HCT116 (cell line): ENCODE results near the gene SPRY4. TPM values are rescaled to one million over a fixed set of nuclear protein-coding genes. Genes with fewer than 3 reads are reported as not detected.

Experiments used
- ATAC-seq: fragments of 200-7000 bp; cut with Tn5 transposase; 2 replicates; pipeline ENCODE4 v1.9.1; 2020; ENCODE audit warnings: mild to moderate bottlenecking, moderate library complexity
- BruUV-seq: library from RNA; stranded (reverse); fragments of 400-500 nt; replicated peaks from 2 replicates; lab custom pipeline; 2021; lab: Mats Ljungman, UMichigan
- CTCF ChIA-PET: fragments of 300-600 bp; sonication (Branson Sonifier 250); formaldehyde crosslinking; loops from one replicate; lab custom pipeline; 2021; ENCODE audit warnings: antibody characterized with exemption; lab: Charles Lee
- POLR2A ChIA-PET: fragments of 300-600, 350-600 bp; sonication (Branson Sonifier 250); formaldehyde crosslinking; loops from one replicate; lab custom pipeline; 2021; ENCODE audit warnings: antibody characterized with exemption; lab: Charles Lee
- RAD21 ChIA-PET, 2 experiments: fragments of 300-600 bp; sonication (Branson Sonifier 250); formaldehyde crosslinking; loops; one replicate each; lab custom pipeline; 2023; ENCODE audit warnings: low total read pairs in 2 of 2; ENCODE audit not compliant: uncharacterized antibody in 2 of 2, unreplicated experiment in 2 of 2, low non-redundant PET in 1 of 2; lab: Charles Lee
- DNase-seq: peaks from one replicate; pipeline ENCODE4 v3.0.0-alpha.2; 2010; ENCODE audit warnings: low read depth, low spot score
- H2AFZ ChIP-seq: fragments of 200-600 bp; shearing (Covaris generic), sonication (generic); 2 replicates; pipeline ENCODE4 v1.6.1; 2017; ENCODE audit warnings: low read depth, mixed run types, mixed read lengths, antibody characterized with exemption, low read length; ENCODE audit not compliant: poor library complexity, severe bottlenecking
- H3K27ac ChIP-seq: 2 replicates; pipeline ENCODE4 v1.5.1; 2012; ENCODE audit warnings: low read depth, low read length
- H3K27me3 ChIP-seq: fragments of 200-600 bp; sonication (generic); 2 replicates; pipeline ENCODE4 v1.6.1; 2016; ENCODE audit warnings: mixed run types, low read length, mixed read lengths; ENCODE audit not compliant: insufficient read depth
- H3K36me3 ChIP-seq, 2 experiments: fragments of 200-500 bp in 1 of 2; fragments of 200-600 bp in 1 of 2; sonication (Bioruptor generic) in 1 of 2; sonication (generic) in 1 of 2; 2 replicates each; pipeline versions ENCODE4 v1.5.1 to v1.6.1; 2014 to 2016; ENCODE audit warnings: low read length in 2 of 2, inconsistent platforms in 1 of 2, mixed read lengths in 1 of 2, mixed run types in 1 of 2; ENCODE audit not compliant: insufficient read depth in 2 of 2, control insufficient read depth in 1 of 2
- H3K4me1 ChIP-seq, 2 experiments: fragments of 200-600 bp in 1 of 2; sonication (generic) in 1 of 2; 2 replicates each; pipeline versions ENCODE4 v1.5.1 to v1.6.1; 2012 to 2017; ENCODE audit warnings: low read length in 2 of 2, inconsistent platforms in 1 of 2, mild to moderate bottlenecking in 1 of 2, mixed read lengths in 1 of 2, mixed run types in 1 of 2, moderate library complexity in 1 of 2; ENCODE audit not compliant: insufficient read depth in 2 of 2, control insufficient read depth in 1 of 2
- H3K4me2 ChIP-seq: fragments of 200-600 bp; sonication (generic); 2 replicates; pipeline ENCODE4 v1.6.1; 2017; ENCODE audit warnings: mixed run types, low read length, mixed read lengths
- H3K4me3 ChIP-seq, 2 experiments: fragments of 200-600 bp in 1 of 2; sonication (generic) in 1 of 2; replicated peaks in 1 of 2; 2 replicates each; pipeline ENCODE4 v1.5.1; 2011 to 2016; ENCODE audit warnings: low read length in 2 of 2, control low read depth in 1 of 2, low read depth in 1 of 2, mild to moderate bottlenecking in 1 of 2, mixed read lengths in 1 of 2, mixed run types in 1 of 2
- H3K79me2 ChIP-seq: fragments of 200-600 bp; sonication (generic); 2 replicates; pipeline ENCODE4 v1.6.1; 2017; ENCODE audit warnings: mild to moderate bottlenecking, mixed run types, low read length, moderate library complexity, mixed read lengths; ENCODE audit not compliant: insufficient read depth
- H3K9ac ChIP-seq: fragments of 200-600 bp; sonication (generic); 2 replicates; pipeline ENCODE4 v1.6.1; 2016; ENCODE audit warnings: low read length, mixed read lengths
- H3K9me2 ChIP-seq: fragments of 200-600 bp; sonication (generic), shearing (Covaris generic); 2 replicates; pipeline ENCODE4 v1.6.1; 2017; ENCODE audit warnings: mixed run types, mild to moderate bottlenecking, moderate library complexity; ENCODE audit not compliant: insufficient read depth
- H3K9me3 ChIP-seq, 2 experiments: fragments of 200-500 bp in 1 of 2; fragments of 200-600 bp in 1 of 2; sonication (Bioruptor generic) in 1 of 2; sonication (generic) in 1 of 2; 2 replicates each; pipeline ENCODE4 v1.6.1; 2014 to 2017; ENCODE audit warnings: low read length in 2 of 2, mixed read lengths in 2 of 2, inconsistent platforms in 1 of 2, low read depth in 1 of 2, mild to moderate bottlenecking in 1 of 2, mixed run types in 1 of 2, moderate library complexity in 1 of 2; ENCODE audit not compliant: control insufficient read depth in 1 of 2, insufficient read depth in 1 of 2
- H4K20me1 ChIP-seq: fragments of 200-600 bp; sonication (generic), shearing (Covaris generic); 2 replicates; pipeline ENCODE4 v1.6.1; 2017; ENCODE audit warnings: mixed run types, mild to moderate bottlenecking, moderate library complexity; ENCODE audit not compliant: insufficient read depth
- CBX3 ChIP-seq: IDR thresholded peaks from 2 replicates; pipeline ENCODE4 v1.6.1; 2012; ENCODE audit warnings: low read depth
- POLR2A ChIP-seq: IDR thresholded peaks from 2 replicates; pipeline ENCODE4 v1.7.0; 2011; ENCODE audit warnings: borderline replicate concordance; ENCODE audit not compliant: insufficient read depth, insufficient read length; ENCODE audit errors: extremely low read depth
- POLR2AphosphoS5 ChIP-seq: IDR thresholded peaks from 2 replicates; pipeline ENCODE4 v1.6.1; 2011; ENCODE audit warnings: mild to moderate bottlenecking, low read depth, low read length, moderate library complexity
- SIN3A ChIP-seq: IDR thresholded peaks from 2 replicates; pipeline ENCODE4 v1.6.1; 2012; ENCODE audit warnings: low read depth
- SRF ChIP-seq: IDR thresholded peaks from 2 replicates; pipeline ENCODE4 v1.6.1; 2012; ENCODE audit warnings: low read depth
- TCF7L2 ChIP-seq: IDR thresholded peaks from 2 replicates; pipeline ENCODE4 v1.7.0; 2011; ENCODE audit warnings: borderline replicate concordance, inconsistent platforms; ENCODE audit not compliant: insufficient read depth, insufficient read length; ENCODE audit errors: extremely low read depth
- YY1 ChIP-seq: IDR thresholded peaks from 2 replicates; pipeline ENCODE4 v1.6.1; 2011; ENCODE audit warnings: low read length, low read depth, moderate library complexity, mild to moderate bottlenecking; ENCODE audit not compliant: insufficient replicate concordance; ENCODE audit errors: extremely low read depth
- intact Hi-C: fragments of 100-400 bp; cut with micrococcal nuclease; formaldehyde crosslinking; loops from 2 replicates; pipeline ENCODE4 v1.10.0; 2022
- total RNA-seq: library from RNA; stranded (reverse); gene quantifications from one replicate; pipeline ENCODE4 v1.2.1, GENCODE V29; 2021; ENCODE audit not compliant: unreplicated experiment
- TF ChIP-seq, protein P1 (sequence below): IDR thresholded peaks from 2 replicates; pipeline ENCODE4 v1.6.1; 2011; ENCODE audit warnings: mild to moderate bottlenecking, low read length, moderate library complexity; ENCODE audit not compliant: insufficient replicate concordance; ENCODE audit errors: extremely low read depth

SPRY4 gene
- total RNA-seq, 1 experiment from 2014 or later, result 112 TPM

DNA sequence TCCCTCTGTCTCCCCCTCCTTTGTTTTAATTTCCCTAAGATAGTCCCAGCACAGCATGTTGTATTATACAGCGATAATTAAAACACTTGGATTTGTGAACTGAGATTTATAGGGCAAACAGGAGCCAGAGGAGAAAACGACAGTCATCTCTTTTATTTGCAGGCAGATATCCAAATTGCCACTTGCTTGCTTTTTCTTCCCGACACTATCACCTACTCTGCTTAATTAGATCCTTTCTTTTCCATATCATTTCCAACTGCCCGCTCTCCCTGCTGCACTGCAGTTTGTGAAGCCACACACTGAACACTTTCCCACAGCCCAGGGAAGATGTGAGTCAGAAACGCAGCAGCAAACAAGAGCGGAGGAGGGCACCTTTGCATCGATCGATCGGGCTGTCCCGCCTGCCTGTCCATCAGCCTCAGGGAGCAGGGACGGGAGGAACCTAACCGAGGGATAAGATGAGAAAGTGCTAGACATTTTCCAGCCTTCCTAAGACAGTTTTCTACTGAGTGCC is 35.8 kb upstream of the SPRY4 start:
- TF ChIP-seq CBX3 (no peak), SRF (no peak), POLR2A (no peak), POLR2AphosphoS5 (peak; percentile 86), TCF7L2 (peak; percentile 69), SIN3A (no peak), YY1 (peak; percentile 64)
- TF ChIP-seq, protein P1, sequence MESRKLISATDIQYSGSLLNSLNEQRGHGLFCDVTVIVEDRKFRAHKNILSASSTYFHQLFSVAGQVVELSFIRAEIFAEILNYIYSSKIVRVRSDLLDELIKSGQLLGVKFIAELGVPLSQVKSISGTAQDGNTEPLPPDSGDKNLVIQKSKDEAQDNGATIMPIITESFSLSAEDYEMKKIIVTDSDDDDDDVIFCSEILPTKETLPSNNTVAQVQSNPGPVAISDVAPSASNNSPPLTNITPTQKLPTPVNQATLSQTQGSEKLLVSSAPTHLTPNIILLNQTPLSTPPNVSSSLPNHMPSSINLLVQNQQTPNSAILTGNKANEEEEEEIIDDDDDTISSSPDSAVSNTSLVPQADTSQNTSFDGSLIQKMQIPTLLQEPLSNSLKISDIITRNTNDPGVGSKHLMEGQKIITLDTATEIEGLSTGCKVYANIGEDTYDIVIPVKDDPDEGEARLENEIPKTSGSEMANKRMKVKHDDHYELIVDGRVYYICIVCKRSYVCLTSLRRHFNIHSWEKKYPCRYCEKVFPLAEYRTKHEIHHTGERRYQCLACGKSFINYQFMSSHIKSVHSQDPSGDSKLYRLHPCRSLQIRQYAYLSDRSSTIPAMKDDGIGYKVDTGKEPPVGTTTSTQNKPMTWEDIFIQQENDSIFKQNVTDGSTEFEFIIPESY, result peak; percentile 61
- no TSS peak for BruUV-seq
- Histone ChIP-seq H3K9ac (peak overlapping the region; percentile 75), H3K4me3 (peak overlapping the region; percentile 3 to 41; a peak in 2 of 4 replicates), H4K20me1 (no peaks in the 10 kb centered on the region), H3K4me1 (peaks cover 80 to 97% of the 10 kb centered on the region in 2 experiments), H3K36me3 (no peaks in the 10 kb centered on the region; a peak in 1 of 4 replicates), H3K27me3 (no peaks in the 10 kb centered on the region), H3K79me2 (peaks cover 19% of the 10 kb centered on the region), H3K4me2 (peak overlapping the region; percentile 79), H3K27ac (peak overlapping the region; percentile 99), H3K9me3 (peaks cover 0 to 2% of the 10 kb centered on the region in 2 experiments; a peak in 1 of 4 replicates), H3K9me2 (no peaks in the 10 kb centered on the region), H2AFZ (no peak overlapping the region)
- DNase-seq (peak; percentile 84), ATAC-seq (peak; percentile 44)
- ChIA-PET POLR2A (interaction anchor here (0.7 to 13.6 kb wide), 6 partner anchors 16 to 188 kb away, joined by 3 to 199 read pairs (median 7); partner anchors contain the start of gene SPRY4), RAD21 (no interaction called here), CTCF (interaction anchor here (1.4 to 2.4 kb wide), 2 partner anchors 188 to 226 kb away, joined by 3 to 7 read pairs; no protein-coding TSS in a partner anchor)
- intact Hi-C loops, result loop anchor here (2.0 to 10.0 kb wide), 3 partner anchors 114 to 188 kb away; no protein-coding TSS in a partner anchor
